Loucy (cell line): ENCODE measurements around the gene RPS27A.

Experiments
- CTCF ChIP-seq: fragments of 200-600 bp; sonication (generic); conservative IDR thresholded peaks from 2 replicates; pipeline ENCODE4 v1.5.1; 2014; ENCODE audit warnings: mild to moderate bottlenecking, antibody characterized with exemption, low read length
- EZH2phosphoT487 ChIP-seq: fragments of 200-600 bp; IDR thresholded peaks from 2 replicates; pipeline ENCODE4 v1.6.1; 2018; ENCODE audit warnings: antibody characterized with exemption, mild to moderate bottlenecking, moderate library complexity, borderline replicate concordance

GRCh38 chr2:55277310-55277709 is 44.8 kb downstream of the RPS27A start:
- TF ChIP-seq CTCF: no peak
- TF ChIP-seq EZH2phosphoT487: no peak
